SH-SY5Y (cell line): ENCODE data around the gene DAZL.

Experiments
- GATA2 ChIP-seq: IDR thresholded peaks from 2 replicates; pipeline ENCODE4 v1.6.1; 2011; ENCODE audit warnings: mild to moderate bottlenecking, low read depth, low read length
- GATA3 ChIP-seq: IDR thresholded peaks from 2 replicates; pipeline ENCODE4 v1.6.1; 2011; ENCODE audit warnings: low read depth, mild to moderate bottlenecking, low read length, moderate library complexity

DNA sequence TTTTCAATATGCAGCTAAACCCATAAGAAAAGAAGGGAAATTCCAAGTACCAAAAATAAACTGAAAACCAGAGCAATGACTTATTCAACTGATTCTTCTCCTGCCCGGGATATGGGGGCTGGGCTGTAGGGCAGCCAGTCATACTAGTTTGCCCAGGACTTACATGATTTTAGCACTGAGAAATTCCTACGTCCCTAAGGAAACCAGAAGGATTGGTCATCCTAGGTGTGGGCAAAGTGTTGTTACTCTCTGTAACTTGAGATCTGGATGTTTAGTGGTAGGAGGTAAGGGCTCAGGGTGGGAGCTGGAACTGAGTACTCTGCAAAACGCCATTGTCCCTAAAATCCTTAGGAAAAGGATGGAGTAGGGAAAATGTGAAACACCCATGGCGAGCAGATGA is 1.2 kb upstream of the DAZL start:
- TF ChIP-seq GATA2 (no peak), GATA3 (no peak)
